SK-N-SH treated with all-trans-retinoic acid at 6 μM for 48 hours (cell line): Measurements from ENCODE around the gene ID4.

Experiments
- ARNTL ChIP-seq: fragments of 450-650 bp; formaldehyde crosslinking; IDR thresholded peaks from 2 replicates; pipeline ENCODE4 v1.5.0; 2020; ENCODE audit warnings: low read depth, mild to moderate bottlenecking, moderate library complexity, borderline replicate concordance
- BACH2 ChIP-seq: fragments of 250-450 bp; sonication (Bioruptor Pico); IDR thresholded peaks from 2 replicates; pipeline ENCODE4 v1.9.0; 2021; ENCODE audit warnings: mild to moderate bottlenecking, borderline replicate concordance
- OSR1 ChIP-seq: fragments of 250-450 bp; sonication (Bioruptor Pico); IDR thresholded peaks from 2 replicates; pipeline ENCODE4 v1.8.0; 2022; ENCODE audit warnings: moderate library complexity, mild to moderate bottlenecking, inconsistent platforms
- TSHZ2 ChIP-seq: fragments of 250-450 bp; sonication (Bioruptor Pico); IDR thresholded peaks from 2 replicates; pipeline ENCODE4 v1.5.0; 2020; ENCODE audit warnings: mild to moderate bottlenecking, moderate library complexity
- ZNF8 ChIP-seq: fragments of 450-650 bp; formaldehyde crosslinking; IDR thresholded peaks from 2 replicates; pipeline ENCODE4 v1.5.0; 2020; ENCODE audit warnings: mild to moderate bottlenecking, moderate library complexity
- TF ChIP-seq, protein P1 (sequence below): fragments of 250-450 bp; sonication (Bioruptor Pico); IDR thresholded peaks from 2 replicates; pipeline ENCODE4 v1.8.0; 2020; ENCODE audit warnings: mild to moderate bottlenecking, moderate library complexity, borderline replicate concordance
- TF ChIP-seq, protein P2 (sequence below): fragments of 250-450 bp; sonication (Bioruptor Pico); IDR thresholded peaks from 2 replicates; pipeline ENCODE4 v1.5.1; 2021; ENCODE audit warnings: mild to moderate bottlenecking, moderate library complexity

GRCh38 chr6:19839788-19840187, 2.6 kb downstream of the ID4 start:
- TF ChIP-seq, protein P1, sequence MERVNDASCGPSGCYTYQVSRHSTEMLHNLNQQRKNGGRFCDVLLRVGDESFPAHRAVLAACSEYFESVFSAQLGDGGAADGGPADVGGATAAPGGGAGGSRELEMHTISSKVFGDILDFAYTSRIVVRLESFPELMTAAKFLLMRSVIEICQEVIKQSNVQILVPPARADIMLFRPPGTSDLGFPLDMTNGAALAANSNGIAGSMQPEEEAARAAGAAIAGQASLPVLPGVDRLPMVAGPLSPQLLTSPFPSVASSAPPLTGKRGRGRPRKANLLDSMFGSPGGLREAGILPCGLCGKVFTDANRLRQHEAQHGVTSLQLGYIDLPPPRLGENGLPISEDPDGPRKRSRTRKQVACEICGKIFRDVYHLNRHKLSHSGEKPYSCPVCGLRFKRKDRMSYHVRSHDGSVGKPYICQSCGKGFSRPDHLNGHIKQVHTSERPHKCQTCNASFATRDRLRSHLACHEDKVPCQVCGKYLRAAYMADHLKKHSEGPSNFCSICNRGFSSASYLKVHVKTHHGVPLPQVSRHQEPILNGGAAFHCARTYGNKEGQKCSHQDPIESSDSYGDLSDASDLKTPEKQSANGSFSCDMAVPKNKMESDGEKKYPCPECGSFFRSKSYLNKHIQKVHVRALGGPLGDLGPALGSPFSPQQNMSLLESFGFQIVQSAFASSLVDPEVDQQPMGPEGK (CRISPR knock-in tag), result no peak
- TF ChIP-seq BACH2 (CRISPR knock-in tag) (no peak), OSR1 (CRISPR knock-in tag) (no peak), TSHZ2 (CRISPR knock-in tag) (no peak), ZNF8 (CRISPR knock-in tag) (no peak), ARNTL (CRISPR knock-in tag) (no peak)
- TF ChIP-seq, protein P2, sequence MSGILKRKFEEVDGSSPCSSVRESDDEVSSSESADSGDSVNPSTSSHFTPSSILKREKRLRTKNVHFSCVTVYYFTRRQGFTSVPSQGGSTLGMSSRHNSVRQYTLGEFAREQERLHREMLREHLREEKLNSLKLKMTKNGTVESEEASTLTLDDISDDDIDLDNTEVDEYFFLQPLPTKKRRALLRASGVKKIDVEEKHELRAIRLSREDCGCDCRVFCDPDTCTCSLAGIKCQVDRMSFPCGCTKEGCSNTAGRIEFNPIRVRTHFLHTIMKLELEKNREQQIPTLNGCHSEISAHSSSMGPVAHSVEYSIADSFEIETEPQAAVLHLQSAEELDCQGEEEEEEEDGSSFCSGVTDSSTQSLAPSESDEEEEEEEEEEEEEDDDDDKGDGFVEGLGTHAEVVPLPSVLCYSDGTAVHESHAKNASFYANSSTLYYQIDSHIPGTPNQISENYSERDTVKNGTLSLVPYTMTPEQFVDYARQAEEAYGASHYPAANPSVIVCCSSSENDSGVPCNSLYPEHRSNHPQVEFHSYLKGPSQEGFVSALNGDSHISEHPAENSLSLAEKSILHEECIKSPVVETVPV (CRISPR knock-in tag), result no peak
